SK-N-MC (cell line): ENCODE results near the gene CPSF7.

Experiments
- EZH2 ChIP-seq: fragments of 200-600 bp; sonication (generic); IDR thresholded peaks from one replicate; pipeline ENCODE4 v1.6.1; 2017; ENCODE audit warnings: antibody characterized with exemption
- POLR2AphosphoS5 ChIP-seq: IDR thresholded peaks from 2 replicates; pipeline ENCODE4 v1.6.1; 2012; ENCODE audit warnings: mild to moderate bottlenecking, low read depth, low read length, borderline replicate concordance

- TF ChIP-seq EZH2: no peak
- no peak for TF ChIP-seq POLR2AphosphoS5
These were observed 12.8 kb upstream of the CPSF7 start for GRCh38 chr11:61442616-61443015.
